Activated CD8-positive, alpha-beta memory T cell treated with anti-CD3 and anti-CD28 coated beads for 24 hours (primary cell): ENCODE data around the gene GAK.
"Not testable (repeated sequence)": the region's sequence is repeated elsewhere in the genome, so short reads cannot be mapped to it uniquely, and the experiment has no call there.

Experiments
- DNase-seq: peaks from one replicate; pipeline ENCODE4 v3.0.0-alpha.2; 2020

GAK gene

DNA sequence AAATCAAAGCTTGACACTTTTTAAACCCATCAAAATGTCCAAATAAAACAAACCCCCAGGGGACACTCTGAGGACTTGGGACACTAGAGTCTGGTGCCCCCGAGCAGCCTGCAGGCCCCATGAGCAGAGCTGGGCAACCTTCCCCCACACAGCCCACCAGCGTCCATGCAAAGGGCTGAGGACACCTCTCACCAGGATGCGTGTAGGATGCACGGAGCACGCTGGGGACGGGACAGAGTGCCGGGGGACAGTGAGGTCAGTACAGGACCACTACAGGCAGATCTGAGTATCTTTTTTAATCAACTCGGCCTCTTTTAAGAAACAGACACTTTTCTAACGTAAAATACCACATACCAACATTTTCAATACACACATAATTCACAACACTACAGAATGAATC lies 6.9 kb downstream of the GAK start:
- no peak for DNase-seq

DNA sequence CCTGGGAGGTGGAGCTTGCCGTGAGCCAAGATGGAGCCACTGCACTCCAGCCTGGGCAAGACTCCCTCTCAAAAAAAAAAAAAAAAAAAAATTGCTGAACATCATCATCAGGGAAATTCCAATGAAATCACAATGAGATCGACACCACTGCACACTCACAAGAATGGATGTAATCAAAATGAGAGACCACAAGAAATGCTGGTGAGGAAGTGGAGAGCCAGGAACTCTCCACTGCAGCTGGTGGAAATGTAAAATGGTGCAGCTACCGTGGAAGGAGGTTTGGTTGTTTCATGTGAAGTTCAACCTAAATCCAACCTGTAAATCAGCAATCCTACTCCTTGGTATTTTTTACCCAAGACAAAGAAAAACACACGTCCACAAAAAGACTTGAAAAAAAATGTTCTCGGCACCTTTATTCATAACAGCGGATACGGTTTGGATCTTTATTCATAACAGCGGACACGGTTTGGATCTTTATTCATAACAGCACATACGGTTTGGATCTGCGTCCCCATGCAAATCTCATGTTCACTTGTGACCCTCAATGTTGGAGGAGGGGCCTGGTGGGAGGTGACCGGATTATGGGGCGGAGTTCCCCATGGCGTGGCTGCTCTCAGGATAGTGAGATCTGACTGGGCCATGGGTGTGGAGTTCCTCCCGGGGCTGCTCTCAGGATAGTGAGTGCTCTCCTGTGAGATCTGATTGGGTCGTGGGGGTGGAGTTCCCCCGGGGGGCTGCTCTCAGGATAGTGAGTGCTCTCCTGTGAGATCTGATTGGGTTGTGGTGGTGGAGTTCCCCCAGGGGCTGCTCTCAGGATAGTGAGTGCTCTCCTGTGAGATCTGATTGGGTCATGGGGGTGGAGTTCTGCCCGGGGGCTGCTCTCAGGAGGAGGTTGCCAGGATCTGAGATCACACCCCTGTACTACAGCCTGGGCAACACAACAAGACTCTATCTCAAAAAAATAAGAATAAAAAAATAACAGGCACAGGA lies 7.7 kb downstream of the GAK start:
- DNase-seq: no peak

DNA sequence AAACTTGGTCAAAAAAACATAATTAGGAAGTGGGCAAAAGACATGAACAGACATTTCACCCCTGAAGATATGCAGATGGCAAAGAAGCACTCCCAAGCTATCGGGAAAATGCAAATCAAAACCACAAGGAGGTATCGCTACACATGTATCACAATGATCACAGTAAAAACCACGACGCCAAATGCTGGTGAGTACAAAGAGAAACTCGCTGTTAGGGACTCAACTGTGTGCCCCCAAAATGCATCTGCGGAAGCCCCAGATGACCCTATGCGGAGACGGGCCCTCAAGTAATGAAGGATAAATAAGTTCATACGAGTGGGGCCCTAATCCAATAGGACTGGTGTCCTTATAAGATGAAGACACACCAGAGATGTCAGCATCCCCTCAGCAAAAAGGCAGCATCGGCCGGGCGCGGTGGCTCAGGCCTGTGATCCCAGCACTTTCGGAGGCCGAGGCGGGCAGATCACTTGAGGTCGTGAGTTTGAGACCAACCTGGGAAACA lies 10.2 kb downstream of the GAK start:
- no peak for DNase-seq

DNA sequence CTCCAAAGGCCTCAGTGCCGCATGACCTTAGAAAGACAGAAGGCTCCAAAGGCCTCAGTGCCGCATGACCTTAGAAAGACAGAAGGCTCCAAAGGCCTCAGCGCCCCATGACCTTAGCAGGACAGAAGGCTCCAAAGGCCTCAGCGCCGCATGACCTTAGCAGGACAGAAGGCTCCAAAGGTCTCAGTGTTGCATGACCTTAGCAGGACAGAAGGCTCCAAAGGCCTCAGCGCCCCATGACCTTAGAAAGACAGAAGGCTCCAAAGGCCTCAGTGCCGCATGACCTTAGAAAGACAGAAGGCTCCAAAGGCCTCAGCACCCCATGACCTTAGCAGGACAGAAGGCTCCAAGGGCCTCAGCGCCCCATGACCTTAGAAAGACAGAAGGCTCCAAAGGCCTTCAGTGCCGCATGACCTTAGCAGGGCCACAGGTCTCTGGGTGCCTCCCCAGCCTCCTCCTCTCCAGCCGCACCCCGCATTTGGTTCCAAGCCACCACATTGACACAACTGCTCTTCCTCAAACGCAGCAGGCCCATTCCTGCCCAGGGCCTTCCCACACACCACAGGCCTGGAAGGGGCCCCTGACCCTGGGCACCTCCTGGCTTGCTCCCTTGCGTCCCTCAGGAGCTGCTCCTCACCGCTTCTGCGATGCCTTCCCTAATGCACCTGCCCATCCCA lies 13.0 kb downstream of the GAK start:
- DNase-seq: not testable (repeated sequence)

DNA sequence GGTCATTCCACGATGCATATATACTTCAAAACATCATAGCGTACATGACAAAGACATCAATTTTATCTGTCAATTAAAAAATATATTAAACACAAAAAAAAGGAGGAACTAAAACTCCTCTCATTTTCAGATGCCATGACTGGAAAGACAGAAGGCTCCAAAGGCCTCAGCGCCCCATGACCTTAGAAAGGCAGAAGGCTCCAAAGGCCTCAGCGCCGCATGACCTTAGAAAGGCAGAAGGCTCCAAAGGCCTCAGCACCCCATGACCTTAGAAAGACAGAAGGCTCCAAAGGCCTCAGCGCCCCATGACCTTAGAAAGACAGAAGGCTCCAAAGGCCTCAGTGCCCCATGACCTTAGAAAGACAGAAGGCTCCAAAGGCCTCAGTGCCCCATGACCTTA lies 13.5 kb downstream of the GAK start:
- not testable (repeated sequence) for DNase-seq

DNA sequence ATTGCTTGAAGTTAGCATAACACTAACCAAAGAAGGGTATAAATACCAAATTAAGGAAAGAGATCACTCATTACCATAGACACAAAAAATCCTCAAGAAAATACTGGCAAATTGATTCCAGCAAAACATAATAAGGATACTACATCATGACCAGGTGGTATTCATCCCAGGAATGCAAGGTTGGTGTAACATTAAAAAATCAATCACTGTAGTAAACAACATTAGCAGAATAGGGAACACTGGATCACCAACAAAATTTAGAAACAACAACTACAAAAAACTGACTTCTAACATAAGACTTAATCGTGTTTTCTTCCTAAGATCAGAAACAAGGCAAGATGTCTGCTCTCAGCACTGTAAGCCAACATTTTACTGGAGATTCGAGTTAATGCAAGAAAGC lies 14.1 kb downstream of the GAK start:
- no peak for DNase-seq

DNA sequence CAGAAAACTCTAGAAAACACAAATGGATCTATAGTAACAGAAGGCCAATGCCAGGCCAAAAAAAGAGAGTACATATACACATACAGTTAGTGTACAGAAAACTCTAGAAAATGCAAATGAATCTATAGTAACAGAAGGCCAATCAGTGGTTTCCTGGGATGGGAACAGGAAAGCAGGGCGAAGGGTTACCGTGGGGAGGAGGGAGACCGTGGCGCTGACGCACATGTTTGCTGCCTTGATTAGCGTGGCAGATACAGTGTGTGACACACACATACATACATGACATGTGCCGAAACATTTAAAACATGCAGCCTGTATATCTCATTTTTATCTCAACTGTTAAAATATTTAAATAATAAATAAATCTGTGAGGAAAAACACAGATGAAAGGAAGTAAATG lies 14.7 kb downstream of the GAK start:
- no peak for DNase-seq

DNA sequence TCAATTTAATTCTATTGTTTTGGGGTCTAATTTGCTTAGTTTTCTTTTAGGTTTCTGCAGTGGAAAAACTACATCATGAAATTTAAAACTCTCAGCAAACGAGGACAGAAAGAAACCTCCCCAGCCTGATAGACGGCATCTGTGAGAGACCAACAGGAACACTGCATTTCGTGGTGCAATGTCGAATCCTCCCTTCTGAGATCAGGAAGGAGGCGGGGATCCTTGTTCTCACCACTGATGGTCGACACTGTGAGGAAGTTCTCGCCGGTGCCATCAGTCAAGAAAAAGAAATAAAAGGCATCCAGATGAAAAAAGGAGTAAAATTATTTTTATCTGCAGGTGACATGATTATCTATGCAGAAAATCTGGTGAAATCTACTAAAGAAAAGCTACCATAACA lies 16.5 kb downstream of the GAK start:
- DNase-seq: no peak

DNA sequence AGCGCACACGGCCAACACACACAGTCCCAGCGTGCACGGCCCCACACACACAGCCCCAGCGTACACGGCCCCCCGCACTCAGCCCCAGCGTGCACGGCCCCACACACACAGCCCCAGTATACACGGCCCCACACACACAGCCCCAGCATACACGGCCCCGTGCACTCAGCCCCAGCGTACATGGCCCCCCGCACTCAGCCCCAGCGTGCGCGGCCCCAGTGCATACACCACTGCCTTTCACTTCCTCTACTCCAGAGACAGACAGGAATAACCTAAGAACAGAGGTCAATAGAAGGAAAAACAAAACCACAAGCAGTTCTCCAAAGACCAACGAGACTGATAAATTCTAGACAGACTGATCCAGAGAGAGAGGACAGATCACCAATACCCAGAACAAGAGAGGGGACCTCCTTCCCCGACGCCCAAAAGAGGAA lies 17.1 kb downstream of the GAK start:
- no peak for DNase-seq

DNA sequence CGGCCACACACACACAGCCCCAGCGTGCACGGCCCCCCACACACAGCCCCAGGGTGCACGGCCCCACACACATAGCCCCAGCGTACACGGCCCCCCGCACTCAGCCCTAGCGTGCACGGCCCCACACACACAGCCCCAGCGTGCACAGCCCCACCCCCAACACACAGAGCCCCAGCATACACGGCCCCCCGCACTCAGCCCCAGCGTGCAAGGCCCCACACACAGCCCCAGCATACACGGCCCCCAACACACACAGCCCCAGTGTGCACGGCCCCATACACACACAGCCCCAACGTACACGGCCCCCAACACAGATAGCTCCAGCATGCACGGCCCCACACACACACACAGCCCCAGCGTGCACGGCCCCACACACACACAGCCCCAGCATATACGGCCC lies 17.6 kb downstream of the GAK start:
- no peak for DNase-seq

DNA sequence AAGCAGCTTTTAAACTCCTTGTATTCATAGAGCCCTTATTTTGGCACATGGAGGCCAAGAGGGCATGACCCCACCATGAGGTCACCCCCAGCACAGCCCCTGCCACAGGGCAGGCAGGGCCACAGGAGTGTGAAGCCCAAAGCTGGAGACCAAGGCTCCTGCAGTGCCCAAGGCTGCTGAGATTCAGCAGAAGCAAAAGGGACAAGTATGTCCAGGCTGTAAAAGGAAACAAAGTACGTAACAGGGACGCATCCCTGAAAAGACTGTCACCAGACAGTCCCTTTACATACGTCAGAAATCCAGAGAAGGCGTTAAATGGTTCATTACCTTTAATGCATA lies 18.9 kb downstream of the GAK start:
- DNase-seq: no peak

DNA sequence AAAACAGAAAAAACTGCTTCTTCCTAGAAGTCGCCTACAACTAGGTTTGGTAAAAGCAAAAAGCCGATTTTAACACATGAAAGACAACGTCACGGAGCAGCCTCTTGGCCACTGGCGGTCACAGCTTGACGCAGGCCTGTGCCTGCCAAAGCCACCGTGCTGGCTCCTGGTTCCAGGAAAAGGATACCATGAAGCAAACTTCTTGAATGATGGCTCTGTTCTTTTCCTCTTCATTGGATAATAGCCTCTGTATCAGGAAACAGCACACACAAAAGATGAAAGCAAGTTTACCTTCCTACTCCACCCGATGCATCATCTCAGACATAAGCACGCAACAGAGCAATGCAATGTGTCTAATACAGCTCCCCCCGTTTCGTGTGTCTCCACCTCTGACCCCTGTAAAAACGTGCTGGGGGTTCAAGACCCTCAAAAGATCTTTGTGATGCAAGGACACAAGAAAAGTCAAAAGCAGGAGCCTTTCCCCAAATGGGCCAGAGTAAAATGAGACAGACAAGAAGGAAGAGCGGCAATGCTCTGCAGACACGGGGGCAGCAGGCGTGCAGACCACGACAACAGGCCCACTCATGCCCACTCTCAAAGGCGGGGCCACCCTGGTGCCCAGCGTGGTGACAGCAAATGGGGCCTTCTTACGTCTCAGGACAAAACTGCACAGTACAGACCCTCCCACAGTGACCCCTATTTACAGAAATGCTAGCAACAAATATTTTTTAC lies 19.4 kb downstream of the GAK start:
- no peak for DNase-seq

DNA sequence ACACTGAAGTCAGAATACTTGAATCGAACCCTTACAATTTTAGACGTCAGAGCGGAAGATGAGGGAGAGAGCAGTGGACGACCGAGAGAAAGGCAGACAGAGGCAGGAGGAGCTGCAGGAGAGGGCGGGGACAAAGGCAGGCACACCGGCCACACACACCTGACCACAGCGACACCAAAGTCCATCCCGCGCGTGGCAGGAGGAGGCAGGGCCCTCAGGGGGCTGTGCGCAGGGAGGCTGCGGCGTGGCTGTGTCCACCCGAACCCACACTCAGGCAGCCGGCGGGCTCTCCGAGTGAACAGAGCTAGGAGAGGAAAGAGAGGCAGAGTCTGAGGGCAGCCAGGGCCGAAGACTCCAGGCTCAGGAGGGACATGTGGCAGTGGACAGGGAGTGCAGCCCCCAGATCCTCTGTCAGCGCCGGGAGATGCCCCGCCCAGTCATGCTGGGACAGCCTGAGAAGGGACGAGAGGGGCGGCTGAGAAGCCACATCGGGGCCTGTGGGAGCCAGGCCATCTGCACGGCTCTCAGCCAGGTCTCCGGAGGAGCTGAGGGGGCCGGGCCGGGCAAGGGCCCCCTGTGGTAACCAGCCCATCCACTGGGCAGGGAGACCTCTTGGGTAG lies 20.1 kb downstream of the GAK start:
- DNase-seq: no peak

DNA sequence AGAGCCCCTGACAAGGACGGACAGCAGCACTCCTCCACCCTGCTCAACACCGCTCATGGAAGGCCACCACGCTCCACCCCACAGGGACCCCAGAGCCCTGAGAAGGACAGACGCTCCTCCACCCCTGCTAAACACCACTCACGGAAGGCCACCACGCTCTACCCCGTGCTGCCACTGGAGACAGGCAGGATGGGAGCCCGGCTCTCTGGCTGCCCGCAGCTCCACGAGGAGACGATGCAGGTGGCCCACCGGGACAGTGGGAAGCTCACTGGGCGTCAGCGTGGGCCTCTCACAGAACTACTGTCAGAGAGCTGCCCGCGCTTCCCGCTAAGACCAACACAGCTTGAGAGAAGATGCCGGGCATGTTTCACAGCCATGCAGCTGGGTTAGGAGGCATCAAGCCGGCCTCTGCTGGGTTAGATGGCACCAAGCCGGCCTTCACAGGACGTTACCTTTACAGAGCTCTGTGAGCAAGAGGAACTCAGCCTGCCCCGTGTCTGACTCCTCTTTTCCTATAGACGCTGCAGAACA lies 20.8 kb downstream of the GAK start:
- DNase-seq: no peak

DNA sequence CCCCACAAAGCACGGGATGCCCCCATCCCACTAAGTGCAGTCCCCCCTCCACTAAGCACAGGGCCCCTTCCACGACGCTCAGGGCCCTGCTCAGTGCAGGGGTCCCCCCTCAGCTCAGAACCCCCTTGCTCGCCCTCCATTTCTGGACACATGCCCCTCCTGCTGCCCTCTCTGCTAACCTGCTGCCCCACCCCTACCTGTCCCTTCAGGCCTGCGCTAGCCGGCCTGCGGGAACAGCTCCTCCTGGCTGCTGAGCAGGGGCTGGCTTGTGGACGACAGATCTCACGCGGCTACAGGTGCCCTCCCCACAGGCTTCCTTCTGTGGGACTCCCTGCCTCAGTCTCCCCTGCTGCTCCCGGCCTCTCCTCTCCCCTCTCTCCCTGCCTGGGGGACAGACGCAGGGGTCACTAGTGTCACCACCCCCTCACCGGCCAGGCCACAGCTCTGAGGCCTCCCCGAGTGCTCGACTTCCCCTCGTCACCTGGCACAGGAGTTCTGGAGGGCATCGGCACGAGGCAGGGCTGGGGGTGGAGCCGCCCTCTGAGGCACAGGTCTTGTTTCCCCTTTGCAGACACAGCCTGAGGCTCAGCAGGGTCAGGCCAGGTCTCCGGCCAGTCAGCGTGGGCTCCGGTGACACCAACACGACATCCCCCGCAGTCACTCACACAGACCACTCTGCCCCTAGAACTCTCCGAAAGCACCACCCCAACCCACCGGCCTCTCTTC lies 21.6 kb downstream of the GAK start:
- no peak for DNase-seq

DNA sequence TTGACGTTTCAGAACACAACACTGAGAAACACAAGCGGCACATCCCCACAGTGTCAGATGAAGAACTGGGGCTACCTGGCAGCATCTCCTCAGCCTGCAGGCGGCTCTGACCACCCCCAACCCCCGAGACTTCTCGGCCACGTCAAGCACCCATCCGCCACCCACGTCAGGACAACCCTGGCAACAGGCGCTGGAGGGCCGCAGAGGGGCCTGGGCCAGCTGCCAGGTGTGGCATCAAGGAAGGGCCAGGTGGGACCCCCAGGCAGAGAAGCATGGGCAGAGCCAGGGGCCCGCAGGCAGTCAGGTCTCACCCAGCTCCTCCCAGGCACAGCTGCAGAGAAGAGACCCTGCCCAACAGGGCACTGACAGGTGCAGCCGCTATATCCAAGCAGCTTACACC lies 22.3 kb downstream of the GAK start:
- no peak for DNase-seq

DNA sequence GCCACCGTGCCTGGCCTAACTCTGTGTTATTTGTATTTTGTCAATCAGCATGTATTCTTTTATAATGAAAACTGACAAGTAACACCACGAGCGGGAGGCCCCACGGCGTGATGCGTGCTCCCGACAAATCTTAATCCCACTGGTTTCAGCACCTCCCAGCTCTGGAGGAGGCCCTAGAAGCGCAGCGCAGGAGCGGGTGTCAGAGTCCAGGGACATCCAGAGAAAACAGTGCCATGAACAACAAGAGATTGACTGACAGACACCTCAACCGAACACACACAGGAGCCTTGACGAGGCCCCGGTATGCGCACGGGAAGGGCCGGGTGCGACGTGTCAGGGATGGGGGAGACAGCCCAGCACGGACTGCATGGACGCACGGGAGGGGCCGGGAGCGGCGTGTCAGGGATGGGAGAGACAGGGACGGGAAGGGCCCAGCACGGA lies 23.0 kb downstream of the GAK start:
- DNase-seq: no peak

DNA sequence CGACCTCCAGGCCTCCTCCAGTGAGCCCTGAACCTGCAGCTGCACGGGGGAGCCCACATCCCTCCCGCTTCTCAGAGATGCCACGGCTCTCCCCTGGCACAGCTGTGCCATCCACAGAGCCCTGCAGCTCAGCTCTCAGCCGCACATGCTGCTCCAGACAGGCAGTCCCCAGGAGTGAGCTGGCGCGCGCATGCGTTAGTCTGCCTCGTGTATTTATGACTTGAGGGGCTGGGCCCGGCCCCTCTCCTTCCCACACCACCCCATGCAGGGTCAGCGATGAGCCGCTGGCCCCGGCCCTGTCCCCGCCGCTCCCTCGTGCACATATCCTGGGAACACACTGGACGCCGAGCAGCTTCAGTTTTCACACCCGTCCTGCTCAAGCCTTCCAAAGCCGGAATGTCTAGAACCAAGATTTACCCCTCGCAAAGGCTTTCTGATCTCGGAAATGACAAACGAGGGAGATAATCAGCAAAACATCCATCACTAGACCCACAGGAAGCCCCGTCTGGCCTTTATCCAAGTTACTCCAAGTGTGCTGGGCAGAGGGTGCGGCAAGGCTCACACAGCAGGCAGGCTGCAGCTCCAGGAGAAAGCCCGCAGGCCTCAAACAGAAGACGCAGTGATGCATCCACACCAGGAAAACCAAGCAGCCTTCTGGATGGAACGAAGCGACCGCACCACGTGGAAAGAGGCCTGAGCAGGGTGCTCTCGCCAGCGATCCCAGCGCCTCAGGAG lies 24.3 kb downstream of the GAK start:
- no peak for DNase-seq

DNA sequence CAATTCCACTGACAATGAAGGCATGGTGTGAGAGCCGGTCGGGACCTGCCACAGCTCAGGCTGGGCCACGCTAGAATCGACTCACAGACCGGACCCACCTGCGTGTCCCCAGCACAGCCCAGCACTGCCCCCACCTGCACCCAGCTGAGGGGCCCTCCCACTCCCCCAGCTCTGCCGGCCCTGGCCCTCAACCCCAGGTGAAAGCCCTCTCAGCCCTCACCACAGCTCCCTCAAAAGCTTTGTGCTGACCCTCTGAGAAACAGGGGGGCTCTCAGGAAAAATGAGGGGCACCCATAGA lies 25.1 kb downstream of the GAK start:
- DNase-seq: no peak

DNA sequence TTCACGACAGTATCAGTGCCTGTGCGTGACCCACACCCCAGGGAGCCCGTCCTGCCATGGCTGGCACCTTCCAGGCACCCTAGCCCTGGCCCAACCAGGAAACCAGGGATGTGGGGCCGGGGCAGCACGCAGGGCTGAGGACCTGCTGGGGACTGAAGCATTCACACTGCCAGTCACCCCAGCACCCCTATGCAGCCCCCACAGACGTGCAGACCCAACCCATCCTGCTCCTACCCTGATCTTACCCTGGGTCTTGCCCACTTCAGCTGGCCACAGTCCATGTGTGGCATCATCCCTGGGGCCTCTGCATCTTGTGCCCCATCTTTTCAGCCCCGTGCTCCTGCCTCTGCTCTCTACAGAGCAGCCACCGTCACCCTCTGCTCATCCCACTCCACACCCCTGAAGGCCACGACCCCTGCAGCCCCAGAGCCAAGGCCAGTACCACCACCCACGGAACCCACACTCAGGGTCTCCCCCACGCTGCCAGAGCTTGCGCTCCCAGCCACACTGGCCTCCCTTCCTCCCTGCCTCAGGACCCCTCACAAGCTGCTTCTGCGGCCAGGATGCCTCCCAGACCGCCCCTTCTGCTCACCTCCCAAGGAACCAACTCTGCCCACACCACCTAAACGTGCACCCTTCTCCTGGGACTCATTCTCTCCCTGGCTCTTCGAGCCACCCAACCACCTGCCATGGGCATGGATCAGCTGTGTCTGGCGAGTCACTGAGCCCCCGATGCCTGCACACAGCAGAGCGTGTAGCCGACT lies 25.6 kb downstream of the GAK start:
- DNase-seq: no peak
